ENCODE results near the gene ZSWIM6. TPM values are rescaled to one million over a fixed set of nuclear protein-coding genes. Genes with fewer than 3 reads are reported as not detected.

Gene ZSWIM6
- polyA plus RNA-seq, 1 experiment: 11.1 TPM

DNA sequence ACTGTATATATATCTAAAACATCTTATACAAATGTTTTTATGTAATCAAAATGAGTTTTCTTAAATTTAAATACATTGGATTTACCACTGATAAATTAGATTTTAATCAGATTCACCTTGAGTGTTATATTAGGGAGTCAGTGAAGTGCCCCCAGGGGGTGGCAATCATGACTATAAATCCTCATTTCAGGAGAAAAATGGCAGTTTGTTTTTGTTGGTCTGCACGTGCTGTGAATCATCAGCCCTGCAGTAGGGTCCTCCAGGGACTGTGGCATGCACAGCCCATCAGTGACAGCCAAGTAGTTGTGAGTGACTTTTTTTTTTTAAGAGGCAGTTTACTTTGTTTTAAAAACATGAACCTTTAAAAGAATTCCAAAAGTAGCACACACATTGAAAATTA is 65.2 kb downstream of the ZSWIM6 start:
- DNase-seq (ENCODE audit: low read depth): no peak
- Histone ChIP-seq H3K27me3 (ENCODE audit: control insufficient read depth, insufficient read depth, low read length) (no peaks in the 10 kb centered on the region), H3K4me3 (ENCODE audit: low read depth, low read length) (no peak overlapping the region), H3K36me3 (ENCODE audit: control insufficient read depth, insufficient read depth, low read length) (no peaks in the 10 kb centered on the region)
- TF ChIP-seq, protein P1, sequence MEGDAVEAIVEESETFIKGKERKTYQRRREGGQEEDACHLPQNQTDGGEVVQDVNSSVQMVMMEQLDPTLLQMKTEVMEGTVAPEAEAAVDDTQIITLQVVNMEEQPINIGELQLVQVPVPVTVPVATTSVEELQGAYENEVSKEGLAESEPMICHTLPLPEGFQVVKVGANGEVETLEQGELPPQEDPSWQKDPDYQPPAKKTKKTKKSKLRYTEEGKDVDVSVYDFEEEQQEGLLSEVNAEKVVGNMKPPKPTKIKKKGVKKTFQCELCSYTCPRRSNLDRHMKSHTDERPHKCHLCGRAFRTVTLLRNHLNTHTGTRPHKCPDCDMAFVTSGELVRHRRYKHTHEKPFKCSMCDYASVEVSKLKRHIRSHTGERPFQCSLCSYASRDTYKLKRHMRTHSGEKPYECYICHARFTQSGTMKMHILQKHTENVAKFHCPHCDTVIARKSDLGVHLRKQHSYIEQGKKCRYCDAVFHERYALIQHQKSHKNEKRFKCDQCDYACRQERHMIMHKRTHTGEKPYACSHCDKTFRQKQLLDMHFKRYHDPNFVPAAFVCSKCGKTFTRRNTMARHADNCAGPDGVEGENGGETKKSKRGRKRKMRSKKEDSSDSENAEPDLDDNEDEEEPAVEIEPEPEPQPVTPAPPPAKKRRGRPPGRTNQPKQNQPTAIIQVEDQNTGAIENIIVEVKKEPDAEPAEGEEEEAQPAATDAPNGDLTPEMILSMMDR (IDR thresholded peaks at IDR 0.05; ENCODE audit: insufficient read depth, low read depth, low read length): no peak
- POLR2A ChIA-PET: no interaction called here
- CTCF ChIA-PET: no interaction called here

DNA sequence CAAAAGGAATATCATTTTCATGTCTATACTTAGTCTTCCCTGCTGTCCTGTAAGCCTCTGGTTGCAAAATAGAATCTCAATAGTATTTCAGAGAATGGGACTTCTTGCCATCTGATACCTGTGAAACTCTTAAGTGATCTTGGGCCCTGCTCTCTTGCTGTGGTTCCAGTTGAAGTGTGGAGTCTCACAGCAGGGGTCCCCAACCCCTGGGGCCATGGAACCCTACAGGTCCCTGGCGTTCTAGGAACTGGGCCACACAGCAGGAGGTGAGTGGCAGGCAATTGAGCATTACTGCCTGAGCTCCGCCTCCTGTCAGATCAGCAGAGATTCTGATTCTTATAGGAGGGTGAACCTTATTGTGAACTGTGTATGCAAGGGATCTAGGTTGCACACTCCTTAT is 65.9 kb downstream of the ZSWIM6 start:
- ChIA-PET CTCF (no interaction called here), POLR2A (no interaction called here)
- TF ChIP-seq, protein P1 (IDR thresholded peaks at IDR 0.05; ENCODE audit: insufficient read depth, low read depth, low read length): no peak

DNA sequence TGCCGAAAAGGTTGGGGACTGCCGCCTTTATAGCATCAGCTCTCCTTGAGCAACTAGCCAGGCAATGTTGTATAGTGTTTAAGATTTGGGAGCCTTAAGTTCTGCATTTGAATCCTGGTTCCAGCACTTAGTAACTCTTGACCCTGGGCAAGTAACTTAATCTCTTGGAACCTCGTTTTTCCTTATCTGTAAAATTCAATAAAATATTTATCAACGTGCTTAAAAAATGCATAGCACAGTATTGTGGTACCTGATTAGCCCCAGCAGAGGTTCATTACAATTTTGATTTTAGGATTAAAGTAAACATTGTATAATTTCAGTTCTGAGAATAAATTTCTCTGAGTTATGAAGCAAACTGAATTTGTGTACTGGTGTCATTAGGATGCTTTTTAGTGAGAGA is 66.4 kb downstream of the ZSWIM6 start:
- H3K27me3 ChIP-seq (ENCODE audit: control insufficient read depth, insufficient read depth, low read length): no peaks in the 10 kb centered on the region
- no peak for DNase-seq (ENCODE audit: low read depth)
- H3K4me3 ChIP-seq (ENCODE audit: low read depth, low read length): no peak overlapping the region
- no peaks in the 10 kb centered on the region for H3K36me3 ChIP-seq (ENCODE audit: control insufficient read depth, insufficient read depth, low read length)
- CTCF ChIA-PET: no interaction called here
- TF ChIP-seq, protein P1 (IDR thresholded peaks at IDR 0.05; ENCODE audit: insufficient read depth, low read depth, low read length): no peak
- POLR2A ChIA-PET: no interaction called here

More for the DNA sequence above, 65.9 kb downstream of the ZSWIM6 start:
- H3K4me3 ChIP-seq (ENCODE audit: low read depth, low read length): no peak overlapping the region
- no peaks in the 10 kb centered on the region for H3K36me3 ChIP-seq (ENCODE audit: control insufficient read depth, insufficient read depth, low read length)
- no peak for DNase-seq (ENCODE audit: low read depth)
- no peaks in the 10 kb centered on the region for H3K27me3 ChIP-seq (ENCODE audit: control insufficient read depth, insufficient read depth, low read length)

DNA sequence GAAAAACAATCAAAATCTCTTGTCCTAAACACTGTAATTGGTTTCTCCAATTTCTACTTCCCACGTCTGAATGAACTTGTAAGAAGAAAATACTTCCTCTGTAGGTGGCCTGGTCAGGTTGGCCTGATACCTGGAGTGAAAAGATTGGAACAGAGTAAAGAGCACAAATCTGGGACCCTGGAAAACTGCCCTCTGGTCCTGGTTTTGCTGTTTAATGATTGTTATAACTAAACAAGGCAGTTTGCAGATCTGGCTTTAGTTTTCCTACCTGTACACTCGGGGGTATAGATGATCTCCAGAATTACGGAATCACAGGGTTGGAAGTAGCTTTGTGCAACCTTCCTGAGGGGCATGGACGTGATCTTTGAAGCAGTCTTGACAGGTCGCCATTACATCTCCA is 67.6 kb downstream of the ZSWIM6 start:
- ChIA-PET POLR2A (no interaction called here), CTCF (no interaction called here)
- DNase-seq (ENCODE audit: low read depth): no peak
- H3K4me3 ChIP-seq (ENCODE audit: low read depth, low read length): no peak overlapping the region
- no peaks in the 10 kb centered on the region for H3K27me3 ChIP-seq (ENCODE audit: control insufficient read depth, insufficient read depth, low read length)
- H3K36me3 ChIP-seq (ENCODE audit: control insufficient read depth, insufficient read depth, low read length): no peaks in the 10 kb centered on the region
- TF ChIP-seq, protein P1 (IDR thresholded peaks at IDR 0.05; ENCODE audit: insufficient read depth, low read depth, low read length): no peak

DNA sequence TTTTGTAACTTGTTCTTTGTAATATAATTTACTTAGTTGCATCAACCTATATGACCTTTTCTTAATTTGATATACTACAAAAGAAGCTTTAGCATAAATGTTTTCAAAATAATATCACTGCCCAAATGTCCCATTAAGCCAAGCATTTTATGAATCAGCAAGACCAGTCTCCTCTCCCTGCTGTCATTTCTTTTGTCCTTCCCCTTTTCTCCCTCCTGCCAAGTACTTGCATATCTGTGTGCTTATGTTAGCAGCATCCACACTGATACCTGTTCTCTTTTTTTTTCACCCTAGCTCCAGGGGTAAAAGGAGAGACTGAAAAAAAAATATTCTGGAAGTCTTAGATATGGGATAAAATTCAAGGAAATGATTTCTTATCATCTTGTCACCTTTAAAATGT is 69.7 kb downstream of the ZSWIM6 start:
- Histone ChIP-seq H3K36me3 (ENCODE audit: control insufficient read depth, insufficient read depth, low read length) (no peaks in the 10 kb centered on the region), H3K4me3 (ENCODE audit: low read depth, low read length) (no peak overlapping the region), H3K27me3 (ENCODE audit: control insufficient read depth, insufficient read depth, low read length) (no peaks in the 10 kb centered on the region)
- DNase-seq (ENCODE audit: low read depth): peak; percentile 19
- POLR2A ChIA-PET: no interaction called here
- CTCF ChIA-PET: no interaction called here
- TF ChIP-seq, protein P1 (IDR thresholded peaks at IDR 0.05; ENCODE audit: insufficient read depth, low read depth, low read length): no peak

Measured in BJ (cell line).